ENCODE measurements around the gene AGBL1. TPM values are rescaled to one million over a fixed set of nuclear protein-coding genes. Genes with fewer than 3 reads are reported as not detected.
A peak's percentile ranks its signal among the peaks of the same experiment; 100 is the strongest.

Gene AGBL1
- total RNA-seq, 2 experiments from 2014 or later: 0.10 TPM

GRCh38 chr15:86588413-86588812 is 508.7 kb downstream of the AGBL1 start:
- Mint-ChIP-seq H3K27me3 (no peaks in the 10 kb centered on the region), H3K9me3 (peaks cover 9% of the 10 kb centered on the region), H3K27ac (no peak overlapping the region), H3K4me3 (no peak overlapping the region), H3K36me3 (peaks cover 2% of the 10 kb centered on the region), H3K4me1 (ENCODE audit: low read depth) (no peaks in the 10 kb centered on the region)
- intact Hi-C loops (cut with micrococcal nuclease): no loop called here
- DNase-seq: no peak
- POLR2A ChIA-PET: no interaction called here
- CTCF ChIA-PET: no interaction called here

- ChIA-PET CTCF (no interaction called here), POLR2A (no interaction called here)
- H3K9me3 Mint-ChIP-seq: peaks cover 9% of the 10 kb centered on the region
- no peak overlapping the region for H3K4me3 Mint-ChIP-seq
- intact Hi-C loops (cut with micrococcal nuclease): no loop called here
- H3K4me1 Mint-ChIP-seq (ENCODE audit: low read depth): no peaks in the 10 kb centered on the region
- DNase-seq: no peak
- H3K27me3 Mint-ChIP-seq: no peaks in the 10 kb centered on the region
- peaks cover 2% of the 10 kb centered on the region for H3K36me3 Mint-ChIP-seq
- no peak overlapping the region for H3K27ac Mint-ChIP-seq
These were observed 510.8 kb downstream of the AGBL1 start for GRCh38 chr15:86590461-86590860.

GRCh38 chr15:86591158-86591557 is 511.5 kb downstream of the AGBL1 start:
- intact Hi-C loops (cut with micrococcal nuclease): no loop called here
- no peaks in the 10 kb centered on the region for H3K27me3 Mint-ChIP-seq
- no peaks in the 10 kb centered on the region for H3K4me1 Mint-ChIP-seq (ENCODE audit: low read depth)
- H3K9me3 Mint-ChIP-seq: peaks cover 9% of the 10 kb centered on the region
- ChIA-PET CTCF (no interaction called here), POLR2A (no interaction called here)
- H3K27ac Mint-ChIP-seq: no peak overlapping the region
- H3K4me3 Mint-ChIP-seq: no peak overlapping the region
- peaks cover 2% of the 10 kb centered on the region for H3K36me3 Mint-ChIP-seq
- DNase-seq: no peak

GRCh38 chr15:86591994-86592735 is 512.5 kb downstream of the AGBL1 start:
- peaks cover 2% of the 10 kb centered on the region for H3K36me3 Mint-ChIP-seq
- H3K4me3 Mint-ChIP-seq: no peak overlapping the region
- no peaks in the 10 kb centered on the region for H3K4me1 Mint-ChIP-seq (ENCODE audit: low read depth)
- no peak for DNase-seq
- H3K9me3 Mint-ChIP-seq: peaks cover 9% of the 10 kb centered on the region
- ChIA-PET CTCF (no interaction called here), POLR2A (no interaction called here)
- intact Hi-C loops (cut with micrococcal nuclease): no loop called here
- no peak overlapping the region for H3K27ac Mint-ChIP-seq
- H3K27me3 Mint-ChIP-seq: no peaks in the 10 kb centered on the region

- POLR2A ChIA-PET: no interaction called here
- Mint-ChIP-seq H3K4me3 (no peak overlapping the region), H3K36me3 (no peaks in the 10 kb centered on the region), H3K27me3 (no peaks in the 10 kb centered on the region), H3K27ac (no peak overlapping the region), H3K9me3 (peaks cover 3% of the 10 kb centered on the region), H3K4me1 (ENCODE audit: low read depth) (no peaks in the 10 kb centered on the region)
- intact Hi-C loops (cut with micrococcal nuclease): no loop called here
- CTCF ChIA-PET: no interaction called here
- DNase-seq: no peak
These were observed 516.1 kb downstream of the AGBL1 start for GRCh38 chr15:86595741-86596140.

- ChIA-PET POLR2A (no interaction called here), CTCF (no interaction called here)
- intact Hi-C loops (cut with micrococcal nuclease): no loop called here
- no peaks in the 10 kb centered on the region for H3K36me3 Mint-ChIP-seq
- H3K27me3 Mint-ChIP-seq: no peaks in the 10 kb centered on the region
- no peak for DNase-seq
- H3K4me3 Mint-ChIP-seq: no peak overlapping the region
- no peak overlapping the region for H3K27ac Mint-ChIP-seq
- H3K4me1 Mint-ChIP-seq (ENCODE audit: low read depth): no peaks in the 10 kb centered on the region
- no peaks in the 10 kb centered on the region for H3K9me3 Mint-ChIP-seq
These were observed 523.8 kb downstream of the AGBL1 start for GRCh38 chr15:86603466-86603865.

- no peaks in the 10 kb centered on the region for H3K36me3 Mint-ChIP-seq
These were observed 529.0 kb downstream of the AGBL1 start for GRCh38 chr15:86608461-86609205.

GRCh38 chr15:86609275-86609674 is 529.6 kb downstream of the AGBL1 start:
- CTCF ChIA-PET: no interaction called here
- no peaks in the 10 kb centered on the region for H3K36me3 Mint-ChIP-seq
- no peak for DNase-seq

More at GRCh38 chr15:86608461-86609205, 529.0 kb downstream of the AGBL1 start:
- Mint-ChIP-seq H3K9me3 (no peaks in the 10 kb centered on the region), H3K4me1 (ENCODE audit: low read depth) (peaks cover 32% of the 10 kb centered on the region), H3K27me3 (no peaks in the 10 kb centered on the region), H3K4me3 (no peak overlapping the region), H3K27ac (no peak overlapping the region)
- intact Hi-C loops (cut with micrococcal nuclease): no loop called here
- DNase-seq: no peak
- ChIA-PET POLR2A (no interaction called here), CTCF (no interaction called here)

GRCh38 chr15:86610038-86610437 is 530.4 kb downstream of the AGBL1 start:
- no peaks in the 10 kb centered on the region for H3K27me3 Mint-ChIP-seq
- ChIA-PET CTCF (no interaction called here), POLR2A (no interaction called here)
- no peak overlapping the region for H3K4me3 Mint-ChIP-seq
- no peaks in the 10 kb centered on the region for H3K36me3 Mint-ChIP-seq
- intact Hi-C loops (cut with micrococcal nuclease): loop anchor here (2.0 kb wide), 1 partner anchor 15 kb away; no protein-coding TSS in a partner anchor
- H3K4me1 Mint-ChIP-seq (ENCODE audit: low read depth): peaks cover 41% of the 10 kb centered on the region
- no peaks in the 10 kb centered on the region for H3K9me3 Mint-ChIP-seq
- H3K27ac Mint-ChIP-seq: no peak overlapping the region
- no peak for DNase-seq

More at GRCh38 chr15:86609275-86609674, 529.6 kb downstream of the AGBL1 start:
- peaks cover 34% of the 10 kb centered on the region for H3K4me1 Mint-ChIP-seq (ENCODE audit: low read depth)
- H3K27ac Mint-ChIP-seq: no peak overlapping the region
- H3K4me3 Mint-ChIP-seq: no peak overlapping the region
- POLR2A ChIA-PET: no interaction called here
- no peaks in the 10 kb centered on the region for H3K27me3 Mint-ChIP-seq
- no peaks in the 10 kb centered on the region for H3K9me3 Mint-ChIP-seq
- intact Hi-C loops (cut with micrococcal nuclease): no loop called here

GRCh38 chr15:86611417-86612040 is 531.9 kb downstream of the AGBL1 start:
- POLR2A ChIA-PET: interaction anchor here (0.6 kb wide), 1 partner anchor 52 kb away, joined by 3 read pairs; no protein-coding TSS in a partner anchor
- H3K9me3 Mint-ChIP-seq: no peaks in the 10 kb centered on the region
- intact Hi-C loops (cut with micrococcal nuclease): loop anchor here (1.0 to 2.0 kb wide), 2 partner anchors 13 to 38 kb away; no protein-coding TSS in a partner anchor
- no peaks in the 10 kb centered on the region for H3K36me3 Mint-ChIP-seq
- H3K27ac Mint-ChIP-seq: peak overlapping the region; percentile 11
- H3K27me3 Mint-ChIP-seq: no peaks in the 10 kb centered on the region
- DNase-seq: peak; percentile 27
- CTCF ChIA-PET: interaction anchor here (1.2 to 3.0 kb wide), 2 partner anchors 13 to 132 kb away, joined by 5 to 12 read pairs; no protein-coding TSS in a partner anchor
- peaks cover 55% of the 10 kb centered on the region for H3K4me1 Mint-ChIP-seq (ENCODE audit: low read depth)
- H3K4me3 Mint-ChIP-seq: no peak overlapping the region

GRCh38 chr15:86615411-86615810 is 535.7 kb downstream of the AGBL1 start:
- Mint-ChIP-seq H3K4me3 (no peak overlapping the region), H3K27ac (no peak overlapping the region), H3K4me1 (ENCODE audit: low read depth) (peaks cover 60% of the 10 kb centered on the region), H3K27me3 (no peaks in the 10 kb centered on the region), H3K36me3 (no peaks in the 10 kb centered on the region), H3K9me3 (no peaks in the 10 kb centered on the region)
- no peak for DNase-seq
- intact Hi-C loops (cut with micrococcal nuclease): no loop called here
- CTCF ChIA-PET: no interaction called here
- POLR2A ChIA-PET: no interaction called here

- no peaks in the 10 kb centered on the region for H3K36me3 Mint-ChIP-seq
- H3K9me3 Mint-ChIP-seq: no peaks in the 10 kb centered on the region
- POLR2A ChIA-PET: no interaction called here
- H3K4me1 Mint-ChIP-seq (ENCODE audit: low read depth): peaks cover 61% of the 10 kb centered on the region
- no peak overlapping the region for H3K4me3 Mint-ChIP-seq
- CTCF ChIA-PET: interaction anchor here (0.6 kb wide), 1 partner anchor 750 kb away, joined by 3 read pairs; no protein-coding TSS in a partner anchor
- DNase-seq: no peak
- H3K27me3 Mint-ChIP-seq: no peaks in the 10 kb centered on the region
- intact Hi-C loops (cut with micrococcal nuclease): no loop called here
- H3K27ac Mint-ChIP-seq: no peak overlapping the region
These were observed 536.1 kb downstream of the AGBL1 start for GRCh38 chr15:86615816-86616215.
